ENCODE data around the gene SPATS1.

The SPATS1 gene, protein sequence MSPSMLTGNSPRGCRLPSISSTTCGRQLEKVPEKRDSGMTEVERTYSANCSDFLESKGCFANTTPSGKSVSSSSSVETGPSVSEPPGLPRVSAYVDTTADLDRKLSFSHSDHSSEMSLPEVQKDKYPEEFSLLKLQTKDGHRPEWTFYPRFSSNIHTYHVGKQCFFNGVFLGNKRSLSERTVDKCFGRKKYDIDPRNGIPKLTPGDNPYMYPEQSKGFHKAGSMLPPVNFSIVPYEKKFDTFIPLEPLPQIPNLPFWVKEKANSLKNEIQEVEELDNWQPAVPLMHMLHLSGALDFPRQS

DNA sequence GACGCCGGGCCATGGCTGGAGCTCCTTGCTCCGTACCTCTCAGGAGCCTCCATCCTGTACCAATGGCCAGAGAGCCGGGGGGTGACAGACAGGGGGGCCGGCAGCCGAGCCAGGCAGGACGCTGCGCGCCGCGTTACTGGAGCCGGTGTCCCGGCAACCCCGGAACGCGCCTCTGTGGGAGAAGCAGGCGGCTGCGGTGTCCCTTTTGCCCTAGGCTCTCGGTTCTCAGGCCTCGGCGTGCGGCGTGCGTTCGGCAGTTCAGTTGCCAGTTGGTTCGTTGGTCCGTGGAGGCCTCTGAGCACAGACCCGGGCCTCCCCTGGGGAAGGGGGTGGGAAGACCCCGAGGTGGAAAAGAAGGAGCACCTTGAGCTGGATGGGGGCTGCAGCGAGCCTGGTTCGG is at the start of gene SPATS1:
SPATS1 (plus strand) TSS at position 162 of the 400 bp plus-strand sequence. CDS start 446 bp downstream, outside the sequence.
- DNase-seq (ENCODE audit: low read depth): no peak

DNA sequence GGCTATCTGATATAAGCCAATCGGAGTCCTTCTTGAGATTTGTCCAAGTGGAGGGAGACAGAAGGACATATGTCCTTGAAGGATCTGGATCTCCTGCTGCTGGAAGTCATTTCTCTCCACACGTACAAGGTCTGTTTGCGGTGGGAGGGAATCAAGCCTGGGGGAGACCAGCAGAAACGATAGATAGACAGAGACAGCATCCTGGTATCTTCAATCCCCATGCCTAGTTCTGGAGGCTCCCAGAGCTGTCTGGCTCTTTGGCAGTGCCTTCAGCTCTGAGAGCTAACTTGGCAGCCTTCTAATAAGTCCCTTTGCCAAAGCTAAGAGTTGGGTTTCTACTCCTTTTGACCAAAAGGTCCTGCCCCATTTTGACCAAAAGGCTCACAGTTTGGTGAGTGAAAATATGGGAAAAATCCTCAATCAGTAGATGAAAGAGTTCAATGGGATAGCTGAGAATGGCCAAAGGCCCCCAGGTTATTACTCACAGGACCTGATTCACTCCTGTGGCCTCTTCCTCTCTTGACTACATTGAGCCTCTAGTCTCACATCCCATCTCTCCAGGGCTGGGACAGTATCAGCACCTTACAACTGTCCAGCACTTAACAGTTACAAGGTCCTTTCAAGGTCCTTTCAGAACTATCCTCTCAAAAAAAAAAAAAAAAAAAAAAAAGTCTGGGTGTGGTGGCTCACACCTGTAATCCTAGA is 49.6 kb upstream of the SPATS1 start:
- no peak for DNase-seq (ENCODE audit: low read depth)

DNA sequence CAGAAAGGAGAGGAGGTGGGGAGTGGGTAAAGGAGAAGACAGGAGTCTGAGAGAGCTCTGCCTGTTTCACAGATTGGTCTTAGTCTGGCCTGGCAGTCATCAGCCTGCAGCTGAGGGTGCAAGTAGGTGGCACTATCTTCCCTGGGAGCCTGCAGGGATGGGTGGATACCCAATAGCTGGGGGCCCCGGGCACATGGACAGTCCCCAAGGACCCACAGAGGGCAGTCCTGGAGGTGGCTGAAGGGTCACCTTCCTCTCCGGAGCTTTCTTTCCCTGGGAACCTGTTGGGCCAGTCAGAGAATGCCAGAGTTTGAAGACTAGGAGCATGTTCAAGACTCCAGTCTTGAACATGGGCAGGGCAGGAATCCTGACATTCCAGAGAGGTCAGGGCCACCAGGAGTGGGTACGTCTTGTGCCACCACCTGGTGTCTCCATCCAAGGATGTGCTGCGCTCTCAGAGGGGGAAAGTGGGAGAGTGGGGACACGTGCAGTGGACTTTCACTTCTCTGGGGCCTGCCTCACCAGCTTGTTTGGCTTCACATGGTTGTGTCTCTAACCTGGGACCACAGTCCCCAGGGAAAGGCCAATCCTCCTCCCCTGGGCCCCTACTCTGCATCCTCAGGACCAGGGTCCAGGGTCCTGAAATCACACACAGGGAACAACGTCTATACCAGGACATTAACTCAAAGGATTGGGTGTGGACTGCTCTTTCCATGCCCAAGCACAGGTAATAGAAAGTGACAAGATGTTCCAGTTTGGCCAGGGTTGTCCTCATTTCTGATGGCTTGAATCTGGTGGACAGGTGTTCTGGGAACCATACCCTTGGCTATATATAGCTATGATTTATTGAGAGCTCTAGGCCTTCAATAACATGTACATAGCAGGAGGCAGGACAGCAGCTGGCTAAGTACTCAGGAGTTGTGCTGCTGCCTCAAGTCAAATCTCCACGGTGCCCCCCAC is 47.3 kb upstream of the SPATS1 start:
- no peak for DNase-seq (ENCODE audit: low read depth)

DNA sequence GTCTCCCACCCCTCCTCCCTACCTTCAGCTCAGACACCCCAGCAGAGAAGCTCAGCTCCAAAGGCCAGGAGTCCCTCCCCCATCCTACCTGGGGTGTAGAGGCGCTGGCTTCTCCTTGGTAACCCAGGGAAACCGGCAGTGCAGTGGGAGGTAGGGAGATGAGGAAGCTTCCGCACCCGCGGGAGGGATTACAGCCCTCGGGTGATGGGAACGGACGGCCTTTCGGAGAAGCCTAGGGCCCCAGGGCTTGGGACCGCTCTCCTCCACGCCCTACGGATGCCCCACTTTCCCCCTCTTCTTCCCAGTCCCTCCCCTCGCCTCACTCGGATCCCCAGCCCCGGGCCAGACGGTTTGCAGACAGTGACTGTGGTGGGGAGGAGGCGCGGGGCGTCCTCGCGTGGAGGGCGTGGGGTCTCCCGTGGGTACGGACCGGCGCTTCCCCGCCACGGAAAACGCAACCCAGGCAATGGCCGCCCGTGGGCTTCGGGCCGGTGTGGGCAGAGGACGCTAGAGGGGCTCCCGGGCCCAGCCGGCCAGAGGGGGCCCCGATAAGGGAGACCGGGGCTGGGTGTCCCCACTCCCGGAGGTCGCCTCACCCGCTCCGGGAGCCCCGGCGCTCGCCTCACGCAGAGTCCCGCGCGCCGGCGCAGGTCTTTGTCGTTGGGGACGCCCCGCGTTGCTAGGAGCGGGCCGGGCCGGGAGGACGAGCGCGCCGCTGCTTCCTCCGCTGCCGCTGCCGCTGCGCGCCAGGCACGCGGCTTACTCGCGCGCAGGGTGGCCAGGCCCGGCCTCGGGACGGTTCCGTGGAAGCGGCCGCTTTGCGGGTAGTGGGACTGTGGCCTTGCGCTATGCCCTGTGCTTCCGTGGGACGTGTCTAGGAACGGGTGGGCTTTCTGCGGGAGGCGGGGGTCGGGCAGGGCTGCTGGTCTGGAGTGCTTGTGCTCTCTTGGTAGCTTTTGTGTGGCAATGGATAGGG is 45.1 kb upstream of the SPATS1 start:
- DNase-seq (ENCODE audit: low read depth): no peak

DNA sequence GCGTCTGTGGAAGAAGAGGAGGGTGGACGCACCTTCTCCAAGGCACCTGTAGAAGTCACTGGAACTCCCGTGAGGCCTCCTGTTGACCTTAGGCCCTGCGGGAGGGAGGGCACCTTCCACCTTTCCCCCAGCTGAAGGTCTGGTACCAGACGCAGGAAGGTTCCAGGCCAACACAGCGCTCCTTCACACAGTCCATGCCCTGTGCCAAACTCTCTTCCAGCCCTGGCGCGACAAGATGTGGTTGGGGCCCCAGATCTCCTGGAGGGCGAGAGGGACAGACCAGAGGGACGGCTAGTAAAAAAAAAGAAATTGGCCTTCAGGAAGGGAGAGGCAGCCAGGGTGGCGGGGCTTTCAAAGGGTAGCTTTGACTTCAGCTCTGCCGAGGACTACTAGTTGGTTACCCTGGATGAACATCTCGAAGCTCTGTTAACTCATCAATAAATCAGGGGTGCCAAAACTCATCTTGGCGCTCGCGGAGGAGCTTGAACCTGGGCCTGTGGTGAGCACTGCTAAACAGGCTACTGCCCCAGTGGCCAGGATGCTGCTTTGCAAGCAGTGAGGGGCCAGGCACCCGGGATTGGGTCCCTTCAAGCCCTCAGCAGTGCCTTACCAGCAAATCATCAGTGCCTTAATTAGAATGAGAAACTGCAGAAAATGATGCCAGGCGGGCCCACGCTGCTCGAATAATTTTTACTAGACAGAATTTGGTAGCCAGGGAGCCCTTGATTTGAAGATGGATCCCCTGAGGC is 44.2 kb upstream of the SPATS1 start:
- no peak for DNase-seq (ENCODE audit: low read depth)

DNA sequence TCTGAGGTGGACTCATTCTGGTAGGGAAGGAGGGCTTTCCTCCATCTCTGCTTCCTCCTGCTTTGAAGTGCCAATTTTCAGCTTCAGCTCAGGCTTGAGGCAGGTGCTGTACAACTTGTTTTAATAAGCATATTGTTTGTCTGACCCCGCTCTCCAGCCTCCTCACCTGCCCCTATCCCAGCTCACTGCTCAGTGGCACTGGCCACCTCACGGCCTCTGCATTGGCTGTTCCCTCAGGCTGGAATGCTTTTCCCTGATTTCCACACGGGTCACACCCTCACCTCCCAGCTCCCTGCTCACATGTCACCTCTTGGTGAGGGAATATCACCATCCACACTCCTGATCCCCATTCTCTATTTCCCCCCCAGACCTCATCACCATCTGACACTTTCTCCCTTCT is 43.6 kb upstream of the SPATS1 start:
- DNase-seq (ENCODE audit: low read depth): no peak

DNA sequence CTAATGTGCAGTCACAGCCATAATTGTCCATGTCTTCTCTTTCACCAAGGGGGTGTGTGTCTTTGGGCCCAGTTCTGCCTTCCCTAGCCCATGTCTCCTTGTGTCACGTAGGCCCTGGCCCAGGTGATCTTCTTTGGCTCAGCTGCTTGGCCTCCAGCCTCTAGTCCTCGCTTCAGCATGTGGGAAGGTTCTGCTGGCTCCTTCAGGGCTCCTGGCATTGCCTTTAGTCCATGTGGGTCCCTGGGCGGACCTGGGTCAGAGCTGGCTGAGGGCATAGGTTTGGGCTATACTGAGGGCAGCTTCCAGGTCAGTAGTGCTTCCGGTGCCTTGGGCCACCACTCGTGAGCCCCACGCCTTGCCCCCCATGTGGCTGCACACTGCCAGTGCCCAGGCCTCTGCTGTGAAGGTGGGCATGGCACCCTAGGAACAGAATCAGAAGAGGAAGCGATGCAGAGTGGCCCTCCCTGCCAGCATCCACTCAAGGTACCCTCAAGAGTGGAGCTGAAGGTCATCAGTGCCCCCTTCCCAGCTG is 42.1 kb upstream of the SPATS1 start:
- DNase-seq (ENCODE audit: low read depth): no peak

DNA sequence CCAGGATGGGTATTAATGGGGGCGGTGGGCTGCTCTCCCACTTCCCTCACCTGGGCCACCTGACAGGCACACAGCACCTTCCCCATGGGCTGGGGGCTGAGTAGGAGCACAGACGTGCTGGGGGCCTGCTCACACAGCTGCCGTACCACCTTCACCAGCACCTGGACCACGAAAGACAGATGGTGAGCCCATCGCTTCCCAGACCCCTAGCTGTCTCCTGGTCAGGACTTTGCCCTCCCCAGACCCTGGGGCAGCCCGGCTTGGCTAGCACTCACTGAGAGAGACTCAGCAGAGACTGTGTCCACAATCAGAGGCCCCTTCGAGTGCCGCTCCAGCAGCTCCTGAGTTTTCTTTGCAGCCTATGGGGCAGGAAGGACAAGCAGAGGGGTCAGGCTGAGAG is 41.3 kb upstream of the SPATS1 start:
- no peak for DNase-seq (ENCODE audit: low read depth)

DNA sequence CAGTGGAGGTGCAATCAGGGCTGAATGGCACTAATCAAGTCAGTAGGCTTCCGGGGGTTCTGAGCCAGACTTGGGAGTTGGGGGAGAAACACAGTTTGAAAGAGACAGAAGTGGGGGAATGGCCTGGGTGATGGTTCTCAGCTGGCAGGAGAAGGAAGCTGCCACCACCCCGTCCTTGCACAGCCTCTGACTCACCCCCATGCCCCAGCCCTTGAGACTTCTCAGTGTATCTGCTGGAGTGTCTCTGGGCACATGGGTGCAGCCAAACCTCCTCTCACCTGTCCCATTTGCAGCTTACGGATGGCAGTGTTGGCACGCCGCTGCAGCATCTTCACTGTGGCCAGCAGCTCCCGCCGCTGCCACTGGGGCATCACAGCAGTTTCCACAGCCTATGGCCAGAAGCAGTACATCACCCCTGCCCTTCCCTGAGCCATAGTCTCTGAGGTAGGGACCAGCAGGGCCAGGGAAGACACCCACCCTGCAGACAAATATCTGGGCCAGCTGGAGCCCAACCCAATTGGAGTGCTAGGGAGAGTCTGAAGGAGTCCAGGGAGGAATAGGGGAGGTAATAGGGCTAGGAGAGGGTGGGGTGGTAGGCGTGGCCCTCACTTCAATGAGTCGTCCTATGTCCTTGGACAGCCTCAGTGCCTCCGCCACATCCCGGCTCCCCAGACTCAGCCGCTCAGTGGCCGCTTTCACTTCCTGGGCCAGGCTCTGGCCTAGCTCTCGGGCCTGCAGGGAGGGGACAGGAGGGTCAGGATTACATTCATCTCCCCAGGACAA is 40.5 kb upstream of the SPATS1 start:
- DNase-seq (ENCODE audit: low read depth): no peak

DNA sequence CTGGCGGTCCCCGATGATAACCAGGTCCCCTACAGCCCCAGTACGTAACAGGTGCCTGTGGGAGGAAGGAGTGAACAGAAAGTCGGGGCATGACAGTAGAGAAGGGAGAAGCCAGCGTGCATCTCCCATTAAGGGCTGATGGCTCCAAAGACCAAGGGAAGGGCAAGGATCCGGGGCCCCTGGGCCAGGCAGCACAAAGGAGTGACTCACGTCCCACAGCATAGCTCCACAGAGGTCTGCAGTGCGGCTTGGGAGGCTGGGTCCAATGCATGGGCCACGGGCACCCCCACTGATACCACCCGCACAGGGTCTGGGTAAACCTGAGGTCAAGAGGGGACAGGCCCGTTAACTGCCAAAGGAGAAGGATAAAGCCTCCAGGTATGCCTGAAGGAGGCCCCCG is 39.6 kb upstream of the SPATS1 start:
- DNase-seq (ENCODE audit: low read depth): no peak

DNA sequence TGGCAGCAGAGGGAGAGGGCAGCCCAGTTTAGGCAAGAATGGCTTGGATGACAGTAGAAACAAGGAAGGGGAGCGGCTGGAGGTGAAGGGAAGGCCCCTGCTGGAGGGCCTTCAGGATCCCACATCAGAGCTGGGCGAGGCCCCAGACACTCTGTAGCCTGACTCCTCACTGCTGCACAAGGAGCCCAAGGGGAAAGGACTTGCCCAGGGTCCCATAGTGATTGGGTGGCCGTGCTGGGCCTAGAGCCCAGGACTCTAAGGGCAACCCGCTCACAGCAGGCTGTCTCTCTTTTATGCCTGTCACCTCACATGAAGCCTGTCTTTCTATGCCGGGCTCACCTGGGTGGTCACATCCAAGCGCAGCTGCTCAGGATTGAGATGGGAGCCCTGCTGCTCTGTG is 38.6 kb upstream of the SPATS1 start:
- DNase-seq (ENCODE audit: low read depth): no peak

DNA sequence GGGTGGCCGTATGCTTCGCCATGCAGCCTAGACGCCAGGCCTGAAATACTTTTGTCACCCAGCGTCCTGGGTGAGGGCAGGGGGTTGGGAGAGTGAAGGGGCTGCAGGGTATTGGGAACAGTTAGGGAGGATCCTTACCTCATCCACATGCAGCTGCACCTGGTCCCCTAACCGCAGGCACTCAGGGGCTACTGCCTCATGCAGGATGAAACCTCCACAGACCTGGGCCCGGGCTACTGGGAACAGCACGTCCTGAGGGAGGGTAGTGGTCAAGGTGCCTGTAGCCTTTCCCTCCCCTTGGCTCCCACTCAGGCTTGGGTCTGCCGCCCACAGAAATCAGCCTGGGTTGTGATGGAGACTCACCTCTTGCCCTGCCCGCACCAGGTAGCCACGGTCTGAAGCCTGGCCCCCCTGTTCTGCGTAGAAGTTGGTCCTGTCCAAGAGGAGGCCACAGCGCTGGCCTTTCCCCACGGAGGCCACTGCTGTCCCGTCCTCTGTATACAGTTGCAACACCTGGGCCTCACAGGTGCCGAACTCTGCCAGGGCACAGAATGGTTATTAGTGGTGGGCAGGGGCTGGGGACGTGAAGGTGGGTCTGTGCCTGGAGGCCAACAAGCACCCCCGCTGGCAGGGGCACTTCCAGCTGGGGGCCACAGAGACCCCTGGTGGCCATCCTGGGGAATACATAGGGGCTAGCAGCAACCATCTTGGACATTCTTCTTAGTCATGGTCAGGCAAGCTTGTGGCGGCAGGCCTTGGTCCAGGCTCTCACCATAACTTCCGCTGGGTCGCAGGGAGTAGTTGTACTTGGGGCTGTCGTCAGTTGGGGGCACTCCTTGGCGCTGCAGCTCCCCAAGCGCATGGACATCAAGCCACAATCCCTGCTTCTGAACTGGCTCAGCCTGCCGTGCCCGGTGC is 37.9 kb upstream of the SPATS1 start:
- no peak for DNase-seq (ENCODE audit: low read depth)

DNA sequence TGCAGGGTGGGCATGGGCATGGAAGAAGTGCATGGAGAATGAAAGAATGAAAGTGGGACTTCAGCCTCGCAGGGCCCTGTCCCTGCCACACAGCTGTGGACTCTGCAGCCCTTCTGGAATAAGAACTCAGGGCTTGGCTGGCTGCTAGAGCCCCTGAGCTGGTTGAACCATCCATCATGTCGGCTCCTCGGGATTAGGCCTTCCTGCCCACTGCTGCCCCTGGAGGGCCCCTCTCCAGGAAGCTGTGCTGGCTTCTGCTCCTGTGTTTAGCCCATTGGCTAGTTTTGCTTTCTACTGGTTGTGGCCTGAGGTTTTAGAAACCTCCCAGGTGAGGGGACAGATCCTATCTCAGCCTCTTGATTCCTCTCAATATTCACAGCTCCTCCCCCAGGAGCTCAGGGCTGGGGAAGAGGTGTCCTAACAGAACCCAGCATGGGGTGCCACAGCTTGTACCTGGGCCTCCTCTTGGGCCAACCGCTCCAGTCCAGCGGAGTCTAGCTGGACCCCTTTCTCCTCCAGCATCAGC is 37.2 kb upstream of the SPATS1 start:
- DNase-seq (ENCODE audit: low read depth): no peak

DNA sequence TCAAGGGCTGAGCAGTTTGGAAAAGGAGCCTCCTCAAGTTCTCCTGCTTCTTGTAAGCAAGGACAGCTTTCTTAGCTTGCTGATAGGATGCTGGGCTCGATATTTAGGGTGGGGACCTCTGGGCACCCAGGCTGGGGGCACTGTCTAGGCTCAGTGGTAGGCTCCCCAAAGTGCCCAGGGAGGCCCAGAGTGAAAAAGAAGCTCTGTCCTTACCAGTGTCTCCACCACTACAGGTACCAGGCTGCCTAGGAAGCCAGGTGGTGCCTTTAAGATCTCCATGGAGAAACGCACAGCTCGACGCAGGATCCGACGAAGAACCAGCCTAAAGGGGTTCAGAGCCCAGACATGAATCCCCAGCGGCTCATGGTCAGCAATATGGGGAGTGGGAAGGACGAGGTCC is 35.7 kb upstream of the SPATS1 start:
- no peak for DNase-seq (ENCODE audit: low read depth)

DNA sequence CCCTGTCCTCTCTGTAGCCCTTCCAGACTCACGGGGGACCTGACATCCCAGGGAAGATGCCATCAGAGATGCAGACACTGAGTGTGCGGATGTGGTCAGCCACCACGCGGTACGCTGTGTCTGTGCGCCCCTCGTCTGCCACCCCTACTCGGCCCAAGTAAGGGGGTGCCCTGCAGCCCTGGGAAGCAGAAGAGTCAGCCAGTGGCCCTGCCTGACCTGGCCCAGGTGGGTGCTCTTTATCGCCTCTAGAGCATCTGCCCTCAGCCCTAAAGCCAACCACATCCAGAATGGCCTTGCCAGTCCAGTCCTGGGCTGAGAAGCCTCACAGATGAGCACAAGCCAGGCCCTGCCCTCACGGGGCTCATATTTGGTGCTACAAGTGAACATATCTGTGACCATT is 35.2 kb upstream of the SPATS1 start:
- no peak for DNase-seq (ENCODE audit: low read depth)

DNA sequence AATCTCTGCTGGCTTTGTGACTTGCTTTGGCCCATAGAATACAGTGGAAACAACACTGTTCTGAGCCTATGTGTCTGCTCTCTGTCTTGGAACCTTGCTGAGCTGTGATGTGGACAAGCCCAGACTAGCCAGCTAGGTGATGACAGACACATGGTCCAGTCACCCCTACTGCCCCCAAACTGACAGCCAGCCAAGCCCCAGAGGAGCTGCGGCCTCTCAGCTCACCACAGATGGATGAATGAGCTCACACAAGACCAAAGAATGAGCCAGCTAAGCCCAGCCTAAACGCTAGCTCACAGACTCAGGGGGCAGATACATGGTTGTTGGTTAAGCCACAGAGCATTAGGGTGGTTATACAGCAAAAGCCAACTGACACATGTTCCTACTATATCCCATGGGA is 33.4 kb upstream of the SPATS1 start:
- DNase-seq (ENCODE audit: low read depth): no peak

DNA sequence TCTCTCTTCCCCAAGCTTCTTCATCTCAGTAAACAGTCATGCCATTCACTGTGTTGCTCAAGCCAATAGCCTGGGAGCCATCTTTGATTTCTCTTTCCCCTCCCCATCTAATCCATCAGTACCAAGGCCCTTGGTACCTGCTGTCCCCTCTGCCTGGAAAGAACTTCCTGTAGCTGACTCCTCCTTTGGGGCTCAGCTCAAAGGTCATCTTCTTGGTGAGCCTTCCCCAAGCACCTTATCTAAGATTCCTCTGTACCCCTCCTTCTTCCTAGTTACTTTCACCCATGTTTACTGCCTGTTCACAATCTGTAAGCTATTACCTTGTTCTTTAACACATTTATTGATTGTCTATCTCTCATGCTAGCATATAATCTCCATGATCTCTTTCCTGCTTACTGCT is 32.8 kb upstream of the SPATS1 start:
- no peak for DNase-seq (ENCODE audit: low read depth)

DNA sequence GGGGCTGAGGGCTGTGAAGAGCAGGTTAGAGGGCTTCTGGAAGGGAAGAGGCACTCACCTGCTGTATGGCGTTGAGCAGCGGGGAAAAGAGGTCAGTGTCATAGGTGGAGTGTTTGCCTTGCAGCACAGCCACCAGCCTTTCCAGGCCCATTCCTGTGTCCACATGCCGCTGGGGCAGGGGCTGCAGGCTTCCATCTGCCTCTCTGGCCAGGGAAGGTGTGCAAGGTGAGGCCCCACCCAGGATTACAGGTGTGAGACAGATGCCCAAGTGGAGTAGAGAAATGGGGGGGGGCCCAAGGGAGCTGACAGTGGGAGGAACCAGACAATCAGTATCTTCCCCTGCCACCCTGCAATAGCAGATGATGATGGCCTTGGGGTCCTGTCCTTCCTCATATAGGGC is 32.2 kb upstream of the SPATS1 start:
- no peak for DNase-seq (ENCODE audit: low read depth)
